WTC11 (cell line): Measurements from ENCODE around the gene LAMC3.
A peak's percentile ranks its signal among the peaks of the same experiment; 100 is the strongest.

Experiments
- CREM ChIP-seq: sonication (generic); formaldehyde crosslinking; IDR thresholded peaks from 2 replicates; pipeline ENCODE4 v1.8.1; 2022; ENCODE audit warnings: mild to moderate bottlenecking, missing genetic modification reagents, moderate library complexity
- CTCF ChIP-seq: fragments of 200-600 bp; IDR thresholded peaks from 2 replicates; pipeline ENCODE4 v1.8.0; 2022; ENCODE audit warnings: antibody characterized with exemption
- E2F4 ChIP-seq: sonication (generic); formaldehyde crosslinking; IDR thresholded peaks from 2 replicates; pipeline ENCODE4 v1.8.1; 2022; ENCODE audit warnings: low read depth, mild to moderate bottlenecking, moderate library complexity, missing genetic modification reagents, borderline replicate concordance
- ELF4 ChIP-seq: sonication (generic); formaldehyde crosslinking; IDR thresholded peaks from 2 replicates; pipeline ENCODE4 v1.8.1; 2022; ENCODE audit warnings: low read depth, mild to moderate bottlenecking, moderate library complexity, missing genetic modification reagents
- ESRRA ChIP-seq: sonication (generic); formaldehyde crosslinking; IDR thresholded peaks from 2 replicates; pipeline ENCODE4 v1.8.1; 2022; ENCODE audit warnings: mild to moderate bottlenecking, missing genetic modification reagents, borderline replicate concordance
- FOXK1 ChIP-seq: sonication (generic); formaldehyde crosslinking; IDR thresholded peaks from 2 replicates; pipeline ENCODE4 v1.8.0; 2022; ENCODE audit warnings: mild to moderate bottlenecking, moderate library complexity, missing genetic modification reagents
- IRF2 ChIP-seq: sonication (generic); formaldehyde crosslinking; IDR thresholded peaks from 2 replicates; pipeline ENCODE4 v1.8.0; 2022; ENCODE audit warnings: low read depth, missing genetic modification reagents, borderline replicate concordance
- MAX ChIP-seq: sonication (generic); formaldehyde crosslinking; IDR thresholded peaks from 2 replicates; pipeline ENCODE4 v1.8.0; 2022; ENCODE audit warnings: mild to moderate bottlenecking, missing genetic modification reagents
- MLX ChIP-seq: sonication (generic); formaldehyde crosslinking; IDR thresholded peaks from 2 replicates; pipeline ENCODE4 v1.8.1; 2023; ENCODE audit warnings: mild to moderate bottlenecking, missing genetic modification reagents, moderate library complexity
- NFYB ChIP-seq: sonication (generic); formaldehyde crosslinking; conservative IDR thresholded peaks from 2 replicates; pipeline ENCODE4 v1.8.0; 2022; ENCODE audit warnings: low read depth, missing genetic modification reagents
- ZNF138 ChIP-seq: sonication (generic); formaldehyde crosslinking; conservative IDR thresholded peaks from 2 replicates; pipeline ENCODE4 v1.8.1; 2022; ENCODE audit warnings: mild to moderate bottlenecking, moderate library complexity, missing genetic modification reagents
- ZNF263 ChIP-seq: sonication (generic); formaldehyde crosslinking; IDR thresholded peaks from 2 replicates; pipeline ENCODE4 v1.8.1; 2022; ENCODE audit warnings: low read depth, mild to moderate bottlenecking, moderate library complexity, missing genetic modification reagents

- TF ChIP-seq NFYB (CRISPR knock-in tag) (no peak), ZNF263 (CRISPR knock-in tag) (no peak), E2F4 (CRISPR knock-in tag) (no peak), CTCF (peak; percentile 85), FOXK1 (CRISPR knock-in tag) (no peak), IRF2 (CRISPR knock-in tag) (no peak), ZNF138 (CRISPR knock-in tag) (no peak), CREM (CRISPR knock-in tag) (no peak), MLX (CRISPR knock-in tag) (no peak), ELF4 (CRISPR knock-in tag) (no peak), ESRRA (CRISPR knock-in tag) (no peak), MAX (CRISPR knock-in tag) (peak; percentile 73; the same call in 1 of the 2 replicates)
These were observed 37.7 kb downstream of the LAMC3 start for GRCh38 chr9:131046581-131047202.
